ENCODE results near the gene ARHGAP4.

Gene ARHGAP4

GRCh38 chrX:153945956-153946943 lies 20.2 kb upstream of the ARHGAP4 start:
- DNase-seq: no peak

- DNase-seq: no peak
These were observed 18.7 kb upstream of the ARHGAP4 start for GRCh38 chrX:153944800-153945150.

GRCh38 chrX:153944140-153944799 lies 18.2 kb upstream of the ARHGAP4 start, which contains the start of gene RENBP:
RENBP (minus strand) TSS chrX:153944643; CDS start chrX:153944610, 33 bp downstream.
- peak in 2 of 5 donors; percentile 25 to 41 for DNase-seq

- DNase-seq: no peak
These were observed 15.5 kb upstream of the ARHGAP4 start for GRCh38 chrX:153941336-153942252.

GRCh38 chrX:153939573-153939972 lies 13.5 kb upstream of the ARHGAP4 start:
- no peak for DNase-seq

DNA sequence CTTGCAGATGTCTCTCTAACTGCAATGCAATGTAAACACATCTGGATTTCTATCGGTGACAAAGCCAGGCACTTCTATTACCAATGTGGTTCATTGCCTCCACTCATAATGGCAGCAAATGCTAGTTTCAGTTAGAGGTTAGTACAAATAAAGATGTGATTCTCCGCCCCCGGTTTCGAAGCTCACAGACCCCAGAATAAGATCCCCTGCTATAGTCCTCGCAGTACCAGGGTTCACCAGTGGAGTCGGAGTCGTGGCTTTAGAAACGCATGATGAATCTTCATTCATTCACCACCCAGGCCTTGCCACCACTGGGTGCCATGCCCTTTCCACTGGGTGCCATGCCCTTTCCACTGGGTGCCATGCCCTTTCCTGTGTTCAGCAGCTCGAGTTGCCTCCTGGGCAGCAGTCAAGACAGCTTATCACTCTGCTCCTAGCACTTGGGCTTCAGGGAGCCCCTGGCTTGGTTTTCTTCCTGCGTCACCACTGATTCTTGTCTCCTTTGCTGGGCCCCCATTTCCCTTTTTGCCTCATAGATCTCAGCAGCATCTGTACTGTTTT lies 12.2 kb upstream of the ARHGAP4 start:
- DNase-seq: no peak

DNA sequence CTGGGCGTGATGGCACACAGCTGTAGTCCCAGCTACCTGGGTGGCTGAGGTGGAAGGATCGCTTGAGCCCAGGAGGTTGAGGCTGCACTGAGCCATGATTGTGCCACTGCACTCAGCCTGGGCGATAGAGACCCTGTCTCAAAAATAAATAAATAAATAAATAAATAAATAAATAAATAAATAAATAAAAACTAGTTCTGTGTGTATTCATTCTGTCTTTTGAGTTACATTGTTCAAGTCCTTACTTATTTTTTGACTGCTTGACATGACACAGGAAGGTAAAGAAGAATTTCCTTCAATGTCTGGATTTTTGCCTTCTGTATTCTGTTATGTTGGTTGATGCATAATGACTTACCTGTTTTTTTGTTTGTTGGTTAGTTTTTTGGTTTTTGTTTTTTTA lies 11.0 kb upstream of the ARHGAP4 start:
- DNase-seq: no peak

- no peak for DNase-seq
These were observed 9.3 kb upstream of the ARHGAP4 start for GRCh38 chrX:153935326-153935851.

DNA sequence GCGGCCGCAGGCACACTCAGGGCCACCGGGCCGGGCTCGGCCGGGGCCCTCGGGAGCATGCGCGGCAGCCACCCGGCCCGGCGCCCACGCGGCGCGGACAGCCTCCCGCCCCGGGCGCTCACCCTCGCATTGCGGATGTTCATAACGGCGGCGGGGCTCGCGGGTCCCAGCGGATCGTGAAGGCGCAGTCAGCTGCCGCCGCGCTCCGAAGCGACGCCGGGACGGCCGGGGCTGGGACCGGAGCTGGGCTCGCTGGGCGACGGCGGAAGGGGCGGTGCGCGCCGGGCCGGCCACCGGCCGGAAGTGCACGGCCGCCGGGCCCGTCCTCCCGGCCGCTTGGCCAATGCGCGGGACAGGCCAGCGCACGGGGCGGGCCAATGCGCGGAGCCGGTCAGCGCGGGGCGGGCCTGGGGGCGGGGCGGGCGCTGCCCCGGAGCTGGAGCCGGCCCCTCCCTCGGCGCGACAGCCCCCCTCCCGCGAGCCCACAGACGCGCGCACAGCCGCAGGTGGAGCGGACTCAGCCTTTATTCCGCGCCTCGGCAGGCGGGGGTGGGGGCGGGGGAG lies 8.8 kb upstream of the ARHGAP4 start, which contains the start of gene NAA10:
Gene NAA10, minus strand, starts transcription at position 276 of the 564 bp plus-strand sequence. Its CDS starts 133 bp downstream, at position 143.
- DNase-seq: peak in 4 of 5 donors; percentile 27 to 59 (median 50)

GRCh38 chrX:153934148-153934761 lies 8.2 kb upstream of the ARHGAP4 start:
- no peak for DNase-seq

GRCh38 chrX:153933748-153934147 lies 7.7 kb upstream of the ARHGAP4 start:
- no peak for DNase-seq

- no peak for DNase-seq
These were observed 6.3 kb upstream of the ARHGAP4 start for GRCh38 chrX:153932220-153932915.

- DNase-seq: no peak
These were observed 5.7 kb upstream of the ARHGAP4 start for GRCh38 chrX:153931748-153932147.

- DNase-seq: no peak
These were observed 5.1 kb upstream of the ARHGAP4 start for GRCh38 chrX:153931151-153931550.

- no peak for DNase-seq
These were observed 4.2 kb upstream of the ARHGAP4 start for GRCh38 chrX:153930011-153930910.

- no peak for DNase-seq
These were observed 3.5 kb upstream of the ARHGAP4 start for GRCh38 chrX:153929576-153929975.

- no peak for DNase-seq
These were observed 2.8 kb upstream of the ARHGAP4 start for GRCh38 chrX:153928846-153929245.

DNA sequence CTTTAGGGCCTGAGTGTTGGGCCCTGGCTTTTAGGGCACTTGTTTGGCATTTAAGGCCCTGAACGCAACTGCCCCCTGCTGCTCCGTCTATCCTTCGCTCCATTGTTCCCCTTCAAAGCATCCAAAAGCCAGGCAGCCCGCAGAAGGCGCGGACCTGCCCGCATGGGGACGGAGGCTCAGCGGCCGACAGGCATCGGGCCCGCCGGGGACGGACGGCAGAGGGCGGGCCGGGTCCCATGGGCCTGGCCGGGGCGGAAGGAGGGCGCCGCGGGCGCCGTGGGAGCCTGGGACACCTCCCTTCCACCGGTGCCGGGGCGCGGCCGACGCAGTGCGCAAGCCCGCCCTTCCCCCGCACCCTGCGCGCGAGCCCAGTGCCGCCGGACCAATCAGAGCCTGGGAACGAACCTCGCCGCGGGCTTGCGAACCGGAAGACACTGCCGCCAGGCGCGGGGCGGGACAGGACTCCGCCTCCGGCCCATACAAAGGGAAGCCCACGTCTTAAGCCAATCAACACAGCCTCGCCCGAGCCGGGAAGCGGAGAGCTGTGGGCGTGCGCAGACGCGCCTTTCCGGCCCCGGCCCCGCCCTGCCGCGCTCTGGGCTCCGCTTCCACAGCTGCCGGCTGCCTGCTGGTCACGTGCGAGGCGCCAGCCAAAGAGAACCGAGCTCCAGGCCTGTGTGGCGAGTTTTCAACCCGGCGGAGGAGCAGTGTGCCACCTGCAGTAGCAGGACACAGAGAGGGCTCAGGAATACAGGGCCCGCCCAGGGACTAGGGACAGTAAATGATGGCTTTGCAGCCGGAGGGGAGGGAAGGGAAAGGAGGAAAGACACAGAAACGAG lies 2.1 kb upstream of the ARHGAP4 start:
- DNase-seq: peak; percentile 87 to 99 (median 89)

GRCh38 chrX:153927672-153927921 lies 1.5 kb upstream of the ARHGAP4 start:
- DNase-seq: no peak
